ENCODE data around the gene TBXAS1.

Gene TBXAS1

DNA sequence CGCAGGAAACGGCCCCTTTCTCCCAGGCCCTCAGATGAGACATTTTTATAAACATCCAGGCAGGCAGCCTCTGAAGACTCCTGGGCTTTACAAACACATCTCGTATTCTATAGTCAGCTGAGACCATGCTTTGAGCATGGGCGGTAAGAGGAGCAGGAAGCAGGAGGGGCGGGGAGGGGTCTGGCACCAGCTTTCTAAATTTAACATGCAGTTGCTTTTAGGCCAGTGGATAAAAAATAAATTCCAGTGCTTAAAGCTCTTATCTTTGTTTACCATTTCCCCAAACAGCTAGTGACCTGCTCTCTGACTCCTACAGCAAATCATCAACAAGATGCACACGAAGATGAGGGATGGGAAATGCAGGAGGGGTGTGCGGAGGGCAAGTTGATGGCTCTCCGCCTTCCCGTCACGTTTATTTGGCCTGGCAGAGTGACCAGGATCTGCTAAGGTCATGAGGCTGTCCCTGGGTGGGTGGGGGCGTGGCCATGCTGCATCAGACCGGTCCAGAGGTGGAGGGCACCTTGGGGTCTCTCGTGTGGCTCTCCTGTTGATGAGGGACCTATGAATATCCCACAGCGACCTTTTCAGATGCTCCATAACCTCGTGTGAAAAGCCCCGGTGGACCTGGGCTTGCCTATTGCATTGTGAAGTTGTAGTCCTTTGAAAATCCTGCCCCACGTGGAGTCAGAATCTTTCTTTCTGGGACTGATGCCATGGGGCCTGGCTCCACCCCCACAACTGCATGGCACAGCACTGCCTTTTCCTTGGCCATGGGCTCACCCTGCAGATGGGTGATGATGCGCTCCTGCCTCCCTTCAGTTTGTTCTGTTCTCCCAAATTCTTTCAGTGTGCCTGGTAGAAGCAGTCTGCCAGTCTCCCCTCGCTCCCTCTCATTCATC is 166.2 kb downstream of the TBXAS1 start:
- no peaks in the 10 kb centered on the region for H3K36me3 ChIP-seq (ENCODE audit: control insufficient read depth, insufficient read depth, low read length)
- no peak overlapping the region for H3K9ac ChIP-seq (ENCODE audit: low read length)
- H3K4me1 ChIP-seq (ENCODE audit: control insufficient read depth, insufficient read depth, low read length): no peaks in the 10 kb centered on the region
- H3K9me3 ChIP-seq (ENCODE audit: control insufficient read depth, low read length): no peaks in the 10 kb centered on the region
- H3K4me3 ChIP-seq (ENCODE audit: low read length): no peak overlapping the region
- no peaks in the 10 kb centered on the region for H3K27me3 ChIP-seq (ENCODE audit: control insufficient read depth, insufficient read depth, low read length)

DNA sequence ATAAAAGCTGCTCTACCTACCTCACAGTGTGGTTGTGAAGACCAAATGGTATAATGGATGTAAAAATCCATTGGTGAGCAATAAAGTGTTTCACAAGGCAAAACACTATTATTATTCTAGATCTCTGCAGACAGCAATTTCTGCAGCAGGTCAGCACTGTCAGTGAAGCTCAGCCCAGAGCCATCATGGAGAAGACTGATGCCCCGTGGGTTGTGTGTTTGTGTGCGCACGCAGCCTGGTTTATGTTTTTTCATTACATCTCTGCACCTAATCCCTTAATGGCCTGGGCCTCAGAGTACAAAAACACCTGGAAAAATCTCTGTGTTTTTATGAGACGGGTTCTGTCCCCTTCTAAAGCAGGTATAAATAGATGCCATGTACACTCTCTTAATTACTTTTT is 169.5 kb downstream of the TBXAS1 start:
- no peaks in the 10 kb centered on the region for H3K9me3 ChIP-seq (ENCODE audit: control insufficient read depth, low read length)
- no peaks in the 10 kb centered on the region for H3K4me1 ChIP-seq (ENCODE audit: control insufficient read depth, insufficient read depth, low read length)
- no peak overlapping the region for H3K4me3 ChIP-seq (ENCODE audit: low read length)
- H3K36me3 ChIP-seq (ENCODE audit: control insufficient read depth, insufficient read depth, low read length): no peaks in the 10 kb centered on the region
- no peaks in the 10 kb centered on the region for H3K27me3 ChIP-seq (ENCODE audit: control insufficient read depth, insufficient read depth, low read length)
- H3K9ac ChIP-seq (ENCODE audit: low read length): no peak overlapping the region

DNA sequence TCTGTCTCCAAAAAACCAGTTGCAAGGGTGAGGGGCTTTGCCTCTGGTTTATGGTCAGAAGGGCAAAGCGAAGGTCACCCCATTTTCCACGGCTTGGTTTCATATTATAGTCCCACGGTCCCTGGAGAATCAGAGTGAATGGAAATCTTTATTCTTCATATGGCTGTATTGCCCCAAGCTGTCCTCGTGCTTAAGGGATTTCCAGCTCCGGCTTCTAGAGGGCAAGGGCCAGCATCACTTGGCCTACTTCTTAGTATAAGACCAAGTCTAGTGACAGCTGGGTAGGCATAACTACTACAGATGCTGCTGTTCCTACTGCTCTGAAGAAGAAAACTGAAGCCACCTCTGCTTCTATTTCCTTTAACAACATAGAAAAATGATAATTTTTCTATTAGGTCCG is 170.5 kb downstream of the TBXAS1 start:
- no peaks in the 10 kb centered on the region for H3K4me1 ChIP-seq (ENCODE audit: control insufficient read depth, insufficient read depth, low read length)
- H3K4me3 ChIP-seq (ENCODE audit: low read length): no peak overlapping the region
- H3K9me3 ChIP-seq (ENCODE audit: control insufficient read depth, low read length): no peaks in the 10 kb centered on the region
- H3K27me3 ChIP-seq (ENCODE audit: control insufficient read depth, insufficient read depth, low read length): no peaks in the 10 kb centered on the region
- no peak overlapping the region for H3K9ac ChIP-seq (ENCODE audit: low read length)
- no peaks in the 10 kb centered on the region for H3K36me3 ChIP-seq (ENCODE audit: control insufficient read depth, insufficient read depth, low read length)

- Histone ChIP-seq H3K36me3 (ENCODE audit: control insufficient read depth, insufficient read depth, low read length) (no peaks in the 10 kb centered on the region), H3K4me3 (ENCODE audit: low read length) (no peak overlapping the region), H3K9me3 (ENCODE audit: control insufficient read depth, low read length) (no peaks in the 10 kb centered on the region), H3K27me3 (ENCODE audit: control insufficient read depth, insufficient read depth, low read length) (no peaks in the 10 kb centered on the region), H3K9ac (ENCODE audit: low read length) (no peak overlapping the region), H3K4me1 (ENCODE audit: control insufficient read depth, insufficient read depth, low read length) (no peaks in the 10 kb centered on the region)
These were observed 171.7 kb downstream of the TBXAS1 start for GRCh38 chr7:140000666-140001268.

- Histone ChIP-seq H3K4me3 (ENCODE audit: low read length) (no peak overlapping the region), H3K9ac (ENCODE audit: low read length) (no peak overlapping the region), H3K4me1 (ENCODE audit: control insufficient read depth, insufficient read depth, low read length) (peaks cover 3% of the 10 kb centered on the region), H3K27me3 (ENCODE audit: control insufficient read depth, insufficient read depth, low read length) (no peaks in the 10 kb centered on the region), H3K36me3 (ENCODE audit: control insufficient read depth, insufficient read depth, low read length) (no peaks in the 10 kb centered on the region), H3K9me3 (ENCODE audit: control insufficient read depth, low read length) (no peaks in the 10 kb centered on the region)
These were observed 174.9 kb downstream of the TBXAS1 start for GRCh38 chr7:140003913-140004382.

GRCh38 chr7:140004672-140005071 is 175.6 kb downstream of the TBXAS1 start:
- Histone ChIP-seq H3K4me3 (ENCODE audit: low read length) (no peak overlapping the region), H3K9ac (ENCODE audit: low read length) (no peak overlapping the region), H3K27me3 (ENCODE audit: control insufficient read depth, insufficient read depth, low read length) (no peaks in the 10 kb centered on the region), H3K9me3 (ENCODE audit: control insufficient read depth, low read length) (no peaks in the 10 kb centered on the region), H3K4me1 (ENCODE audit: control insufficient read depth, insufficient read depth, low read length) (peaks cover 7% of the 10 kb centered on the region), H3K36me3 (ENCODE audit: control insufficient read depth, insufficient read depth, low read length) (no peaks in the 10 kb centered on the region)

- no peak overlapping the region for H3K4me3 ChIP-seq (ENCODE audit: low read length)
- H3K36me3 ChIP-seq (ENCODE audit: control insufficient read depth, insufficient read depth, low read length): no peaks in the 10 kb centered on the region
- no peak overlapping the region for H3K9ac ChIP-seq (ENCODE audit: low read length)
- H3K9me3 ChIP-seq (ENCODE audit: control insufficient read depth, low read length): no peaks in the 10 kb centered on the region
- peaks cover 11% of the 10 kb centered on the region for H3K4me1 ChIP-seq (ENCODE audit: control insufficient read depth, insufficient read depth, low read length)
- no peaks in the 10 kb centered on the region for H3K27me3 ChIP-seq (ENCODE audit: control insufficient read depth, insufficient read depth, low read length)
These were observed 176.3 kb downstream of the TBXAS1 start for GRCh38 chr7:140005341-140005740.

GRCh38 chr7:140005754-140006503 is 176.9 kb downstream of the TBXAS1 start:
- Histone ChIP-seq H3K27me3 (ENCODE audit: control insufficient read depth, insufficient read depth, low read length) (no peaks in the 10 kb centered on the region), H3K36me3 (ENCODE audit: control insufficient read depth, insufficient read depth, low read length) (no peaks in the 10 kb centered on the region), H3K9me3 (ENCODE audit: control insufficient read depth, low read length) (no peaks in the 10 kb centered on the region), H3K4me1 (ENCODE audit: control insufficient read depth, insufficient read depth, low read length) (peaks cover 14% of the 10 kb centered on the region), H3K4me3 (ENCODE audit: low read length) (no peak overlapping the region), H3K9ac (ENCODE audit: low read length) (no peak overlapping the region)

GRCh38 chr7:140006600-140006999 is 177.5 kb downstream of the TBXAS1 start:
- Histone ChIP-seq H3K9ac (ENCODE audit: low read length) (no peak overlapping the region), H3K27me3 (ENCODE audit: control insufficient read depth, insufficient read depth, low read length) (no peaks in the 10 kb centered on the region), H3K9me3 (ENCODE audit: control insufficient read depth, low read length) (no peaks in the 10 kb centered on the region), H3K4me3 (ENCODE audit: low read length) (no peak overlapping the region), H3K4me1 (ENCODE audit: control insufficient read depth, insufficient read depth, low read length) (peaks cover 14% of the 10 kb centered on the region), H3K36me3 (ENCODE audit: control insufficient read depth, insufficient read depth, low read length) (no peaks in the 10 kb centered on the region)

- no peak overlapping the region for H3K4me3 ChIP-seq (ENCODE audit: low read length)
- peaks cover 14% of the 10 kb centered on the region for H3K4me1 ChIP-seq (ENCODE audit: control insufficient read depth, insufficient read depth, low read length)
- H3K36me3 ChIP-seq (ENCODE audit: control insufficient read depth, insufficient read depth, low read length): no peaks in the 10 kb centered on the region
- H3K9ac ChIP-seq (ENCODE audit: low read length): no peak overlapping the region
- no peaks in the 10 kb centered on the region for H3K27me3 ChIP-seq (ENCODE audit: control insufficient read depth, insufficient read depth, low read length)
- no peaks in the 10 kb centered on the region for H3K9me3 ChIP-seq (ENCODE audit: control insufficient read depth, low read length)
These were observed 178.1 kb downstream of the TBXAS1 start for GRCh38 chr7:140007051-140007690.

DNA sequence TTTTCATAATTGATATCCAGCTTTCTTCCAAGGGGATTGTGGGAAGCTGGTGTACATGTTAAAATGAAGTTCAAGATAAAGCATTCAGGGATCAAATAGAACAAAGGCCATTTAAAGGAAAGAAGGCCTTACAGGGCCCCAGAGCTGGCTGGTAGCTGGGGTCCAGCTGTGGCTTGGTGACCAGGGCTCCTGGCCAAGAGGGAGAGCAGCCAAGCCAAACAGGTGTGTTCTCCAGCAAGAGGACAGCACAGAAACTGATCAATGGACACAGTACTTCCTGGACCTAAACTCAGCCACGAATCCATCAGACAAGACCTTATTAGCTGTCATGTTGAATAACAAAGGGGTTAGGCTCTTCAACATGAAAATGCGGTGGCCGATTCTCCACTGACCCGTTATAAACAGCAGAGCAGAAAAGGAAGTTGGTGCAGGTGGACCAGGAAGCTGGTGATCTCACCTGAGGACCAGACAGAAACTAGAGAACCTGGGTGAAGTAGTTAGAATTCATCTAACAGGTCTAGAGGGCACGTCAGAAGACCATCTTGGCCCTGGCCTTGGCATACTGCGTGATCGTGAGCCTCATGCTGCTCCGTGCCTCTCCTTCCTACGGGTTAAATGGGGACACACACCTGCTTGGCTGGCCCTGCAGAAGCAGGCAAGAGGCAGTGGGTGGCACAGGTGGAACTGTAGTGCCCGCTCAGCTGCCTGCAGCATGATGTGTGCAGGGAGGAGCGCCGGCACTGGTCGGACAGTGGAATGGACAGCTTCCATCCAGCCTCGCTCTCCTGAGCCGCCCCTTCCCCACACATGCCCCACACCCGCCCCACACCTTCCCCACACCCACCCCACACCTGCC is 179.9 kb downstream of the TBXAS1 start:
- Histone ChIP-seq H3K9ac (ENCODE audit: low read length) (no peak overlapping the region), H3K36me3 (ENCODE audit: control insufficient read depth, insufficient read depth, low read length) (no peaks in the 10 kb centered on the region), H3K4me3 (ENCODE audit: low read length) (no peak overlapping the region), H3K4me1 (ENCODE audit: control insufficient read depth, insufficient read depth, low read length) (peaks cover 25% of the 10 kb centered on the region), H3K27me3 (ENCODE audit: control insufficient read depth, insufficient read depth, low read length) (no peaks in the 10 kb centered on the region), H3K9me3 (ENCODE audit: control insufficient read depth, low read length) (no peaks in the 10 kb centered on the region)

Measured in mucosa of stomach (tissue), 1 donor.